HG03196 (cell line): ENCODE data around the gene MAEA.

ENCODE experiments used
- ATAC-seq: cut with Tn5 transposase; IDR thresholded peaks from one replicate; pipeline ENCODE4 v1.9.1; 2021; ENCODE audit not compliant: unreplicated experiment

Gene MAEA

GRCh38 chr4:1298461-1298860 is 8.8 kb downstream of the MAEA start:
- no peak for ATAC-seq

GRCh38 chr4:1299301-1299860 is 9.7 kb downstream of the MAEA start:
- no peak for ATAC-seq

GRCh38 chr4:1300466-1301455 is 11.1 kb downstream of the MAEA start:
- ATAC-seq: no peak

- ATAC-seq: no peak
Observed at GRCh38 chr4:1302159-1302558, 12.5 kb downstream of the MAEA start.

- ATAC-seq: no peak
Observed at GRCh38 chr4:1305261-1305711, 15.6 kb downstream of the MAEA start.

- ATAC-seq: no peak
Observed at GRCh38 chr4:1305781-1306455, 16.2 kb downstream of the MAEA start.

- no peak for ATAC-seq
Observed at GRCh38 chr4:1307951-1308735, 18.5 kb downstream of the MAEA start.

- ATAC-seq: peak; percentile 62
Observed at GRCh38 chr4:1309261-1310010, 19.7 kb downstream of the MAEA start.

GRCh38 chr4:1310031-1310795 is 20.5 kb downstream of the MAEA start:
- ATAC-seq: no peak

- no peak for ATAC-seq
Observed at GRCh38 chr4:1310796-1311631, 21.3 kb downstream of the MAEA start.

- ATAC-seq: no peak
Observed at GRCh38 chr4:1312821-1313640, 23.3 kb downstream of the MAEA start.

GRCh38 chr4:1315306-1315705 is 25.6 kb downstream of the MAEA start:
- ATAC-seq: no peak

GRCh38 chr4:1315836-1316536 is 26.3 kb downstream of the MAEA start:
- no peak for ATAC-seq

- ATAC-seq: no peak
Observed at GRCh38 chr4:1316537-1317168, 27.0 kb downstream of the MAEA start.

GRCh38 chr4:1317177-1318045 is 27.7 kb downstream of the MAEA start:
- no peak for ATAC-seq

GRCh38 chr4:1318046-1318375 is 28.3 kb downstream of the MAEA start:
- no peak for ATAC-seq
